HepG2 (cell line): ENCODE results near the gene CTXN1. TPM values are rescaled to one million over a fixed set of nuclear protein-coding genes. Genes with fewer than 3 reads are reported as not detected.

Experiments used
- ATF6 ChIP-seq: sonication (generic); formaldehyde crosslinking; conservative IDR thresholded peaks from 2 replicates; pipeline ENCODE4 v1.4.0; 2020; ENCODE audit warnings: missing genetic modification reagents
- HIVEP1 ChIP-seq: sonication (generic); formaldehyde crosslinking; IDR thresholded peaks from 2 replicates; pipeline ENCODE4 v1.4.0; 2020; ENCODE audit warnings: mild to moderate bottlenecking, missing genetic modification reagents
- HNF1A ChIP-seq, 2 experiments: sonication (generic) in 1 of 2; formaldehyde crosslinking in 1 of 2; IDR thresholded peaks; 2 replicates each; pipeline versions ENCODE4 v1.4.0 to v1.6.1; 2016 to 2020; ENCODE audit warnings: borderline replicate concordance in 1 of 2, low read depth in 1 of 2, mild to moderate bottlenecking in 1 of 2, missing genetic modification reagents in 1 of 2
- MAX ChIP-seq: IDR thresholded peaks from 2 replicates; pipeline ENCODE4 v1.6.1; 2012; ENCODE audit warnings: inconsistent platforms
- MIXL1 ChIP-seq: IDR thresholded peaks from 2 replicates; pipeline ENCODE4 v1.6.1; 2016
- MTF2 ChIP-seq: sonication (generic); formaldehyde crosslinking; IDR thresholded peaks from 2 replicates; pipeline ENCODE4 v1.5.0; 2020; ENCODE audit warnings: missing genetic modification reagents, borderline replicate concordance
- MYC ChIP-seq: sonication (generic); formaldehyde crosslinking; IDR thresholded peaks from 2 replicates; pipeline ENCODE4 v1.9.0; 2021; ENCODE audit warnings: missing genetic modification reagents, borderline replicate concordance
- ONECUT2 ChIP-seq: sonication (generic); formaldehyde crosslinking; IDR thresholded peaks from 2 replicates; pipeline ENCODE4 v1.4.0; 2020; ENCODE audit warnings: missing genetic modification reagents
- PRDM4 ChIP-seq: sonication (generic); formaldehyde crosslinking; IDR thresholded peaks from 2 replicates; pipeline ENCODE4 v1.9.0; 2021; ENCODE audit warnings: missing genetic modification reagents, borderline replicate concordance
- PRMT3 ChIP-seq: sonication (generic); formaldehyde crosslinking; IDR thresholded peaks from 2 replicates; pipeline ENCODE4 v1.8.1; 2022; ENCODE audit warnings: low read depth, mild to moderate bottlenecking, moderate library complexity, missing genetic modification reagents, borderline replicate concordance
- SOX5 ChIP-seq: IDR thresholded peaks from 2 replicates; pipeline ENCODE4 v1.6.1; 2016; ENCODE audit warnings: borderline replicate concordance
- ZBTB1 ChIP-seq: sonication (generic); formaldehyde crosslinking; IDR thresholded peaks from 2 replicates; pipeline ENCODE4 v1.4.0; 2020; ENCODE audit warnings: missing genetic modification reagents, borderline replicate concordance
- ZFP62 ChIP-seq: sonication (generic); formaldehyde crosslinking; IDR thresholded peaks from 2 replicates; pipeline ENCODE4 v1.4.0; 2020; ENCODE audit warnings: missing genetic modification reagents
- ZNF143 ChIP-seq: sonication (generic); formaldehyde crosslinking; IDR thresholded peaks from 2 replicates; pipeline ENCODE4 v1.4.0; 2020; ENCODE audit warnings: missing genetic modification reagents
- ZNF263 ChIP-seq: sonication (generic); formaldehyde crosslinking; IDR thresholded peaks from 2 replicates; pipeline ENCODE4 v1.4.0; 2020; ENCODE audit warnings: missing genetic modification reagents
- ZNF333 ChIP-seq: sonication (generic); formaldehyde crosslinking; IDR thresholded peaks from 2 replicates; pipeline ENCODE4 v1.4.0; 2020; ENCODE audit warnings: mild to moderate bottlenecking, missing genetic modification reagents, borderline replicate concordance
- ZNF577 ChIP-seq: sonication (generic); formaldehyde crosslinking; IDR thresholded peaks from 2 replicates; pipeline ENCODE4 v1.4.0; 2020; ENCODE audit warnings: mild to moderate bottlenecking, low read depth, missing genetic modification reagents, borderline replicate concordance
- ZNF800 ChIP-seq: sonication (generic); formaldehyde crosslinking; IDR thresholded peaks from 2 replicates; pipeline ENCODE4 v1.4.0; 2020; ENCODE audit warnings: missing genetic modification reagents
- polyA plus RNA-seq, 8 experiments: library from polyadenylated mRNA; depleted of rRNA in 3 of 8; stranded (reverse) in 7 of 8; unstranded in 1 of 8; fragments of >200 nt; fragmentation: Illumina TruSeq in 4 of 8; extraction: Trizol in 4 of 8; gene quantifications; 2 replicates each; pipeline versions ENCODE4 v1.2.1 to v1.2.3, GENCODE V29; 2011 to 2016; ENCODE audit warnings: low read depth in 4 of 8, missing spikeins in 1 of 8, mixed read lengths in 1 of 8; ENCODE audit not compliant: insufficient read depth in 1 of 8
- total RNA-seq, 5 experiments: library from RNA; depleted of rRNA; stranded (reverse); fragments of >200 nt; fragmentation: Illumina TruSeq; extraction: Trizol; gene quantifications; 2 replicates each; pipeline ENCODE4 v1.2.3, GENCODE V29; 2016; ENCODE audit warnings: low read depth in 1 of 5

CTXN1 gene
- total and polyA plus RNA-seq, 2 of the 13 experiments (the other 11 are each of a cell fraction or from before 2014, with no cell fraction given), result 0.11 TPM; not detected in 1

GRCh38 chr19:7918615-7919421, 7.1 kb downstream of the CTXN1 start (continued):
- peak; percentile 51; the same call in 1 of the 2 replicates for TF ChIP-seq MIXL1 (CRISPR knock-in tag)
- TF ChIP-seq ZNF263 (CRISPR knock-in tag), result no peak
- TF ChIP-seq HNF1A (IDR thresholded peaks at IDR 0.05; ENCODE audit: low read depth), result no peak
- peak; percentile 39; the same call in 1 of the 2 replicates for TF ChIP-seq HNF1A (CRISPR knock-in tag; IDR thresholded peaks at IDR 0.05; ENCODE audit: borderline replicate concordance)
- TF ChIP-seq ZNF800, result 0 out of 2 replicates have a peak, but pooled peaks have one; percentile 35
- TF ChIP-seq SOX5 (CRISPR knock-in tag), result no peak
- no peak for TF ChIP-seq MTF2 (CRISPR knock-in tag)
- TF ChIP-seq MYC (CRISPR knock-in tag), result peak; percentile 57; the same call in 1 of the 2 replicates
- TF ChIP-seq ZBTB1 (CRISPR knock-in tag), result no peak
- no peak for TF ChIP-seq ATF6 (CRISPR knock-in tag)
- TF ChIP-seq ZNF333 (CRISPR knock-in tag), result no peak
- no peak for TF ChIP-seq PRDM4
- no peak for TF ChIP-seq HIVEP1 (CRISPR knock-in tag)
- 0 out of 2 replicates have a peak, but pooled peaks have one; percentile 29 for TF ChIP-seq ZNF143 (CRISPR knock-in tag)
- TF ChIP-seq ZFP62, result no peak
- TF ChIP-seq MAX, result peak; percentile 77
- TF ChIP-seq PRMT3, result no peak
- TF ChIP-seq ZNF577, result no peak
- no peak for TF ChIP-seq ONECUT2 (CRISPR knock-in tag)
